ENCODE measurements around the gene EPM2AIP1. TPM values are rescaled to one million over a fixed set of nuclear protein-coding genes. Genes with fewer than 3 reads are reported as not detected.
A peak's percentile ranks its signal among the peaks of the same experiment; 100 is the strongest.

The EPM2AIP1 gene
- total and polyA plus RNA-seq, 2 donors = 11.3 to 22.6 TPM

GRCh38 chr3:36989005-36989404 lies 3.9 kb downstream of the EPM2AIP1 start:
- Histone ChIP-seq H3K4me1 (ENCODE audit: control insufficient read depth in 2 of 2, insufficient read depth in 2 of 2, low read length in 2 of 2) (peaks cover 12 to 18% of the 10 kb centered on the region in 2 donors), H3K36me3 (ENCODE audit: control insufficient read depth in 2 of 2, insufficient read depth in 2 of 2, low read length in 1 of 2) (peaks cover 27 to 40% of the 10 kb centered on the region in 2 donors), H3K27ac (ENCODE audit: low read depth in 1 of 2, low read length in 1 of 2) (peak overlapping the region in 1 of 2 donors; percentile 79), H3K9me3 (ENCODE audit: control insufficient read depth in 2 of 2, insufficient read depth in 1 of 2, low read length in 1 of 2) (no peaks in the 10 kb centered on the region), H3K27me3 (ENCODE audit: control insufficient read depth in 2 of 2, insufficient read depth in 1 of 2, low read length in 1 of 2) (no peaks in the 10 kb centered on the region), H3K4me3 (ENCODE audit: low read length in 2 of 2) (peak overlapping the region; percentile 3 to 8)
- DNase-seq (ENCODE audit: low read depth in 6 of 9, low spot score in 9 of 9) = no peak
- 40% methylated on average over 3 of the region's 3 CpGs for WGBS

GRCh38 chr3:36988356-36988755 lies 4.6 kb downstream of the EPM2AIP1 start:
- DNase-seq (ENCODE audit: low read depth in 6 of 9, low spot score in 9 of 9) = peak in 4 of 9 donors; percentile 35 to 72 (median 48)
- Histone ChIP-seq H3K27me3 (ENCODE audit: control insufficient read depth in 2 of 2, insufficient read depth in 1 of 2, low read length in 1 of 2) (no peaks in the 10 kb centered on the region), H3K27ac (ENCODE audit: low read depth in 1 of 2, low read length in 1 of 2) (peak overlapping the region in 1 of 2 donors; percentile 79), H3K4me1 (ENCODE audit: control insufficient read depth in 2 of 2, insufficient read depth in 2 of 2, low read length in 2 of 2) (peaks cover 12 to 18% of the 10 kb centered on the region in 2 donors), H3K9me3 (ENCODE audit: control insufficient read depth in 2 of 2, insufficient read depth in 1 of 2, low read length in 1 of 2) (no peaks in the 10 kb centered on the region), H3K4me3 (ENCODE audit: low read length in 2 of 2) (peak overlapping the region in 1 of 2 donors; percentile 15), H3K36me3 (ENCODE audit: control insufficient read depth in 2 of 2, insufficient read depth in 2 of 2, low read length in 1 of 2) (peaks cover 32 to 46% of the 10 kb centered on the region in 2 donors)
- 8% methylated on average over 2 of the region's 2 CpGs for WGBS

- H3K27ac ChIP-seq (ENCODE audit: low read depth in 1 of 2, low read length in 1 of 2) = no peak overlapping the region
- peaks cover 0 to 15% of the 10 kb centered on the region in 2 donors for H3K9me3 ChIP-seq (ENCODE audit: control insufficient read depth in 2 of 2, insufficient read depth in 1 of 2, low read length in 1 of 2)
- no peak overlapping the region for H3K4me3 ChIP-seq (ENCODE audit: low read length in 2 of 2)
- H3K4me1 ChIP-seq (ENCODE audit: control insufficient read depth in 2 of 2, insufficient read depth in 2 of 2, low read length in 2 of 2) = no peaks in the 10 kb centered on the region
- peaks cover 36 to 51% of the 10 kb centered on the region in 2 donors for H3K36me3 ChIP-seq (ENCODE audit: control insufficient read depth in 2 of 2, insufficient read depth in 2 of 2, low read length in 1 of 2)
- no peak for DNase-seq (ENCODE audit: low read depth in 6 of 9, low spot score in 9 of 9)
- H3K27me3 ChIP-seq (ENCODE audit: control insufficient read depth in 2 of 2, insufficient read depth in 1 of 2, low read length in 1 of 2) = no peaks in the 10 kb centered on the region
- 98% methylated on average over 4 of the region's 4 CpGs for WGBS
Observed at GRCh38 chr3:36981006-36981405, 11.9 kb downstream of the EPM2AIP1 start.

GRCh38 chr3:36973139-36973538 lies 19.8 kb downstream of the EPM2AIP1 start:
- peaks cover 0 to 2% of the 10 kb centered on the region in 2 donors for H3K9me3 ChIP-seq (ENCODE audit: control insufficient read depth in 2 of 2, insufficient read depth in 1 of 2, low read length in 1 of 2)
- peaks cover 0 to 8% of the 10 kb centered on the region in 2 donors for H3K36me3 ChIP-seq (ENCODE audit: control insufficient read depth in 2 of 2, insufficient read depth in 2 of 2, low read length in 1 of 2)
- no peak for DNase-seq (ENCODE audit: low read depth in 6 of 9, low spot score in 9 of 9)
- H3K27me3 ChIP-seq (ENCODE audit: control insufficient read depth in 2 of 2, insufficient read depth in 1 of 2, low read length in 1 of 2) = no peaks in the 10 kb centered on the region
- H3K4me1 ChIP-seq (ENCODE audit: control insufficient read depth in 2 of 2, insufficient read depth in 2 of 2, low read length in 2 of 2) = peaks cover 7 to 14% of the 10 kb centered on the region in 2 donors
- H3K4me3 ChIP-seq (ENCODE audit: low read length in 2 of 2) = no peak overlapping the region
- H3K27ac ChIP-seq (ENCODE audit: low read depth in 1 of 2, low read length in 1 of 2) = no peak overlapping the region
- 100% methylated on average over 1 of the region's 1 CpG for WGBS

GRCh38 chr3:36972163-36972562 lies 20.8 kb downstream of the EPM2AIP1 start:
- H3K27me3 ChIP-seq (ENCODE audit: control insufficient read depth in 2 of 2, insufficient read depth in 1 of 2, low read length in 1 of 2) = no peaks in the 10 kb centered on the region
- 98% methylated on average over 2 of the region's 2 CpGs for WGBS
- no peak overlapping the region for H3K27ac ChIP-seq (ENCODE audit: low read depth in 1 of 2, low read length in 1 of 2)
- H3K36me3 ChIP-seq (ENCODE audit: control insufficient read depth in 2 of 2, insufficient read depth in 2 of 2, low read length in 1 of 2) = peaks cover 0 to 8% of the 10 kb centered on the region in 2 donors
- H3K4me1 ChIP-seq (ENCODE audit: control insufficient read depth in 2 of 2, insufficient read depth in 2 of 2, low read length in 2 of 2) = peaks cover 7 to 14% of the 10 kb centered on the region in 2 donors
- H3K4me3 ChIP-seq (ENCODE audit: low read length in 2 of 2) = no peak overlapping the region
- no peak for DNase-seq (ENCODE audit: low read depth in 6 of 9, low spot score in 9 of 9)
- no peaks in the 10 kb centered on the region for H3K9me3 ChIP-seq (ENCODE audit: control insufficient read depth in 2 of 2, insufficient read depth in 1 of 2, low read length in 1 of 2)

GRCh38 chr3:36969540-36970432 lies 23.1 kb downstream of the EPM2AIP1 start:
- H3K9me3 ChIP-seq (ENCODE audit: control insufficient read depth in 2 of 2, insufficient read depth in 1 of 2, low read length in 1 of 2) = no peaks in the 10 kb centered on the region
- peaks cover 7 to 14% of the 10 kb centered on the region in 2 donors for H3K4me1 ChIP-seq (ENCODE audit: control insufficient read depth in 2 of 2, insufficient read depth in 2 of 2, low read length in 2 of 2)
- 13% methylated on average over 4 of the region's 4 CpGs for WGBS
- H3K27ac ChIP-seq (ENCODE audit: low read depth in 1 of 2, low read length in 1 of 2) = peak overlapping the region; percentile 60 to 73
- no peak overlapping the region for H3K4me3 ChIP-seq (ENCODE audit: low read length in 2 of 2)
- peaks cover 0 to 3% of the 10 kb centered on the region in 2 donors for H3K36me3 ChIP-seq (ENCODE audit: control insufficient read depth in 2 of 2, insufficient read depth in 2 of 2, low read length in 1 of 2)
- DNase-seq (ENCODE audit: low read depth in 6 of 9, low spot score in 9 of 9) = peak in 6 of 9 donors; percentile 39 to 77 (median 48)
- H3K27me3 ChIP-seq (ENCODE audit: control insufficient read depth in 2 of 2, insufficient read depth in 1 of 2, low read length in 1 of 2) = no peaks in the 10 kb centered on the region

- peak overlapping the region in 1 of 2 donors; percentile 34 for H3K27ac ChIP-seq (ENCODE audit: low read depth in 1 of 2, low read length in 1 of 2)
Observed at GRCh38 chr3:36969085-36969484, 23.8 kb downstream of the EPM2AIP1 start.

GRCh38 chr3:36965440-36965839 lies 27.5 kb downstream of the EPM2AIP1 start:
- Histone ChIP-seq H3K9me3 (ENCODE audit: control insufficient read depth in 2 of 2, insufficient read depth in 1 of 2, low read length in 1 of 2) (no peaks in the 10 kb centered on the region), H3K4me1 (ENCODE audit: control insufficient read depth in 2 of 2, insufficient read depth in 2 of 2, low read length in 2 of 2) (peaks cover 7 to 12% of the 10 kb centered on the region in 2 donors), H3K36me3 (ENCODE audit: control insufficient read depth in 2 of 2, insufficient read depth in 2 of 2, low read length in 1 of 2) (peaks cover 0 to 3% of the 10 kb centered on the region in 2 donors), H3K4me3 (ENCODE audit: low read length in 2 of 2) (no peak overlapping the region), H3K27ac (ENCODE audit: low read depth in 1 of 2, low read length in 1 of 2) (no peak overlapping the region), H3K27me3 (ENCODE audit: control insufficient read depth in 2 of 2, insufficient read depth in 1 of 2, low read length in 1 of 2) (no peaks in the 10 kb centered on the region)
- DNase-seq (ENCODE audit: low read depth in 6 of 9, low spot score in 9 of 9) = no peak
- WGBS = 95% methylated on average over 3 of the region's 3 CpGs

More at GRCh38 chr3:36969085-36969484, 23.8 kb downstream of the EPM2AIP1 start:
- Histone ChIP-seq H3K4me1 (ENCODE audit: control insufficient read depth in 2 of 2, insufficient read depth in 2 of 2, low read length in 2 of 2) (peaks cover 7 to 14% of the 10 kb centered on the region in 2 donors), H3K9me3 (ENCODE audit: control insufficient read depth in 2 of 2, insufficient read depth in 1 of 2, low read length in 1 of 2) (no peaks in the 10 kb centered on the region), H3K36me3 (ENCODE audit: control insufficient read depth in 2 of 2, insufficient read depth in 2 of 2, low read length in 1 of 2) (peaks cover 0 to 3% of the 10 kb centered on the region in 2 donors), H3K27me3 (ENCODE audit: control insufficient read depth in 2 of 2, insufficient read depth in 1 of 2, low read length in 1 of 2) (no peaks in the 10 kb centered on the region), H3K4me3 (ENCODE audit: low read length in 2 of 2) (no peak overlapping the region)
- no peak for DNase-seq (ENCODE audit: low read depth in 6 of 9, low spot score in 9 of 9)
- 95% methylated on average over 4 of the region's 4 CpGs for WGBS

- no peaks in the 10 kb centered on the region for H3K9me3 ChIP-seq (ENCODE audit: control insufficient read depth in 2 of 2, insufficient read depth in 1 of 2, low read length in 1 of 2)
- no peak overlapping the region for H3K4me3 ChIP-seq (ENCODE audit: low read length in 2 of 2)
- no peak overlapping the region for H3K27ac ChIP-seq (ENCODE audit: low read depth in 1 of 2, low read length in 1 of 2)
Observed at GRCh38 chr3:36964817-36965216, 28.1 kb downstream of the EPM2AIP1 start.

More at GRCh38 chr3:36964817-36965216, 28.1 kb downstream of the EPM2AIP1 start:
- H3K4me1 ChIP-seq (ENCODE audit: control insufficient read depth in 2 of 2, insufficient read depth in 2 of 2, low read length in 2 of 2) = peaks cover 4 to 6% of the 10 kb centered on the region in 2 donors
- H3K27me3 ChIP-seq (ENCODE audit: control insufficient read depth in 2 of 2, insufficient read depth in 1 of 2, low read length in 1 of 2) = no peaks in the 10 kb centered on the region
- DNase-seq (ENCODE audit: low read depth in 6 of 9, low spot score in 9 of 9) = no peak
- peaks cover 0 to under 1% of the 10 kb centered on the region in 2 donors for H3K36me3 ChIP-seq (ENCODE audit: control insufficient read depth in 2 of 2, insufficient read depth in 2 of 2, low read length in 1 of 2)

Measured in thymus (tissue), 11 donors.